ENCODE data around the gene NTN1.

- TF ChIP-seq CTCF (IDR thresholded peaks at IDR 0.05; ENCODE audit: low read length) (peak; percentile 97), EZH2 (IDR thresholded peaks at IDR 0.05; ENCODE audit: borderline replicate concordance, low read length) (no peak)
Measured at GRCh38 chr17:8997994-8998628, 23.2 kb upstream of the NTN1 start.

All from OCI-LY1 (cell line).